HepG2 (cell line): Measurements from ENCODE around the gene ANXA11. TPM values are rescaled to one million over a fixed set of nuclear protein-coding genes. Genes with fewer than 3 reads are reported as not detected.

Experiments
- ATAC-seq: fragments of 200-7000 bp; cut with Tn5 transposase; 3 replicates; pipeline ENCODE4 v1.9.1; 2020; ENCODE audit warnings: mild to moderate bottlenecking, moderate library complexity
- BruUV-seq: library from RNA; stranded (reverse); fragments of 400-500 nt; replicated peaks from 2 replicates; lab custom pipeline; 2021; lab: Mats Ljungman, UMichigan
- CTCF ChIA-PET: fragments of 300-600 bp; formaldehyde crosslinking; extraction: SDS; loops from one replicate; lab custom pipeline; 2021; ENCODE audit warnings: low total read pairs, inconsistent platforms, low intra/inter-chr PET ratio; lab: Yijun Ruan, JAX
- POLR2A ChIA-PET: fragments of 350-600 bp; sonication (Branson Sonifier 250); formaldehyde crosslinking; loops from one replicate; lab custom pipeline; 2020; ENCODE audit warnings: antibody characterized with exemption, inconsistent platforms; lab: Yijun Ruan, JAX
- DNase-seq: peaks from one replicate; pipeline ENCODE4 v3.0.0-alpha.2; 2015; ENCODE audit warnings: low spot score
- FAIRE-seq: peaks from 3 replicates; lab custom pipeline; 2011; peaks lifted over from hg19 to GRCh38; lab: Jason Lieb, UNC
- H2AFZ ChIP-seq: one replicate; pipeline ENCODE4 v1.6.1; 2011; ENCODE audit warnings: low read length, inconsistent platforms
- H3K27ac ChIP-seq: fragments of 300-600 bp; 3 replicates; pipeline ENCODE4 v1.8.0; 2011; ENCODE audit warnings: mixed run types, mild to moderate bottlenecking, mixed read lengths, low read length, inconsistent platforms; ENCODE audit not compliant: insufficient read depth; ENCODE audit errors: extremely low read length
- H3K27me3 ChIP-seq, 2 experiments: fragments of 200-600 bp in 1 of 2; 2 replicates in 1 of 2; 3 replicates in 1 of 2; pipeline versions ENCODE4 v1.6.0 to v1.8.0; 2011; ENCODE audit warnings: low read length in 2 of 2, mild to moderate bottlenecking in 2 of 2, moderate library complexity in 2 of 2, inconsistent platforms in 1 of 2; ENCODE audit not compliant: insufficient read depth in 2 of 2, control insufficient read depth in 1 of 2
- H3K36me3 ChIP-seq, 2 experiments: fragments of 200-600 bp in 1 of 2; replicated peaks in 1 of 2; 2 replicates in 1 of 2; 3 replicates in 1 of 2; pipeline versions ENCODE4 v1.5.1 to v1.8.0; 2011; ENCODE audit warnings: low read length in 2 of 2, inconsistent platforms in 1 of 2; ENCODE audit not compliant: insufficient read depth in 2 of 2, control insufficient read depth in 1 of 2
- H3K4me1 ChIP-seq: 2 replicates; pipeline ENCODE4 v1.5.1; 2012; ENCODE audit warnings: low read length, inconsistent platforms; ENCODE audit not compliant: insufficient read depth
- H3K4me2 ChIP-seq: 2 replicates; pipeline ENCODE4 v1.6.0; 2011; ENCODE audit warnings: low read depth, low read length, inconsistent platforms
- H3K4me3 ChIP-seq, 3 experiments: fragments of 200-600 bp in 1 of 3; sonication (generic), shearing (Covaris generic) in 1 of 3; replicated peaks in 1 of 3; 2 replicates each; pipeline ENCODE4 v1.5.1; 2011 to 2016; ENCODE audit warnings: low read length in 3 of 3, inconsistent platforms in 2 of 3, low read depth in 2 of 3, mild to moderate bottlenecking in 2 of 3, control low read depth in 1 of 3, mixed read lengths in 1 of 3; ENCODE audit not compliant: insufficient read depth in 1 of 3
- H3K79me2 ChIP-seq: one replicate; pipeline ENCODE4 v1.6.1; 2011; ENCODE audit warnings: low read length, inconsistent platforms; ENCODE audit not compliant: insufficient read depth
- H3K9ac ChIP-seq: 2 replicates; pipeline ENCODE4 v1.6.0; 2011; ENCODE audit warnings: mild to moderate bottlenecking, low read depth, low read length, inconsistent platforms; ENCODE audit not compliant: insufficient read depth
- H3K9me3 ChIP-seq: 2 replicates; pipeline ENCODE4 v1.5.1; 2012; ENCODE audit warnings: mild to moderate bottlenecking, low read length
- H4K20me1 ChIP-seq: 2 replicates; pipeline ENCODE4 v1.6.0; 2011; ENCODE audit warnings: inconsistent platforms, mild to moderate bottlenecking, low read length, moderate library complexity; ENCODE audit not compliant: insufficient read depth
- FOXA3 ChIP-seq: IDR thresholded peaks from 2 replicates; pipeline ENCODE4 v1.6.1; 2016; ENCODE audit warnings: missing genetic modification reagents, missing compliant biosample characterization
- PHB2 ChIP-seq: fragments of 450-650 bp; IDR thresholded peaks from 2 replicates; pipeline ENCODE4 v1.6.1; 2018; ENCODE audit not compliant: partially characterized antibody
- SMAD9 ChIP-seq: sonication (generic); formaldehyde crosslinking; IDR thresholded peaks from 2 replicates; pipeline ENCODE4 v1.5.1; 2020; ENCODE audit warnings: mild to moderate bottlenecking, missing genetic modification reagents
- ZBTB33 ChIP-seq: sonication (generic); formaldehyde crosslinking; IDR thresholded peaks from 2 replicates; pipeline ENCODE4 v1.4.0; 2020; ENCODE audit warnings: missing genetic modification reagents
- ZFP90 ChIP-seq: sonication (generic); formaldehyde crosslinking; IDR thresholded peaks from 2 replicates; pipeline ENCODE4 v1.8.0; 2022; ENCODE audit warnings: missing genetic modification reagents, mild to moderate bottlenecking, inconsistent platforms, borderline replicate concordance
- ZNF572 ChIP-seq: sonication (generic); formaldehyde crosslinking; IDR thresholded peaks from 2 replicates; pipeline ENCODE4 v1.5.1; 2020; ENCODE audit warnings: mild to moderate bottlenecking, missing genetic modification reagents
- ZNF768 ChIP-seq: sonication (generic); formaldehyde crosslinking; IDR thresholded peaks from 2 replicates; pipeline ENCODE4 v1.4.0; 2020; ENCODE audit warnings: missing genetic modification reagents
- whole genome bisulfite sequencing: methylation state at CpG from one replicate; pipeline ENCODE4 v1.1.6; 2017; ENCODE audit warnings: low lambda C conversion rate; 5-methylcytosine and 5-hydroxymethylcytosine counted together
- in situ Hi-C: cut with HindIII; loops from 2 replicates; pipeline ENCODE4 v1.10.0; 2017; ENCODE audit warnings: low pct_unique_long_range_greater_than_20kb; ENCODE audit not compliant: extremely low pct_ligation_motif_present
- intact Hi-C: fragments of 100-400 bp; cut with micrococcal nuclease; formaldehyde crosslinking; loops from one replicate; pipeline ENCODE4 v1.10.0; 2022; ENCODE audit not compliant: unreplicated experiment
- polyA plus RNA-seq, 8 experiments: library from polyadenylated mRNA; depleted of rRNA in 3 of 8; stranded (reverse) in 7 of 8; unstranded in 1 of 8; fragments of >200 nt; fragmentation: Illumina TruSeq in 4 of 8; extraction: Trizol in 4 of 8; gene quantifications; 2 replicates each; pipeline versions ENCODE4 v1.2.1 to v1.2.3, GENCODE V29; 2011 to 2016; ENCODE audit warnings: low read depth in 4 of 8, missing spikeins in 1 of 8, mixed read lengths in 1 of 8; ENCODE audit not compliant: insufficient read depth in 1 of 8
- total RNA-seq, 5 experiments: library from RNA; depleted of rRNA; stranded (reverse); fragments of >200 nt; fragmentation: Illumina TruSeq; extraction: Trizol; gene quantifications; 2 replicates each; pipeline ENCODE4 v1.2.3, GENCODE V29; 2016; ENCODE audit warnings: low read depth in 1 of 5

Gene ANXA11
- total and polyA plus RNA-seq, 2 of the 13 experiments (the other 11 are each of a cell fraction or from before 2014, with no cell fraction given) = 30.6 to 51.5 TPM

- no peak overlapping the region for H3K27ac ChIP-seq
- CTCF ChIA-PET = no interaction called here
Observed at GRCh38 chr10:80188713-80189112, 16.6 kb downstream of the ANXA11 start.

GRCh38 chr10:80187465-80188409 lies 17.6 kb downstream of the ANXA11 start:
- no peaks in the 10 kb centered on the region for H3K9me3 ChIP-seq
- H3K36me3 ChIP-seq = no peaks in the 10 kb centered on the region
- H3K79me2 ChIP-seq = peaks cover 39% of the 10 kb centered on the region
- CTCF ChIA-PET = no interaction called here
- H3K9ac ChIP-seq = no peak overlapping the region
- DNase-seq (peak; percentile 13), FAIRE-seq (no peak)
- peaks cover 8% of the 10 kb centered on the region for H4K20me1 ChIP-seq
- H3K4me2 ChIP-seq = no peak overlapping the region
- WGBS = 91% methylated on average over 16 of the region's 16 CpGs
- H3K27me3 ChIP-seq = no peaks in the 10 kb centered on the region
- POLR2A ChIA-PET = no interaction called here
- in situ Hi-C loops (no loop called here), intact Hi-C loops (no loop called here)
- TF ChIP-seq FOXA3 (CRISPR knock-in tag) = 0 out of 2 replicates have a peak, but pooled peaks have one; percentile 13
- TF ChIP-seq ZNF572 (CRISPR knock-in tag) = no peak
- TF ChIP-seq ZNF768 = peak; percentile 31; the same call in 1 of the 2 replicates
- no peak for TF ChIP-seq ZFP90 (CRISPR knock-in tag)
- peak; percentile 91 for TF ChIP-seq ZBTB33 (CRISPR knock-in tag)
- TF ChIP-seq, all 625 proteins: peak for 3
- no peak overlapping the region for H2AFZ ChIP-seq
- BruUV-seq = no TSS peak
- peak; percentile 34; the same call in 1 of the 3 replicates for ATAC-seq
- no peak overlapping the region for H3K4me3 ChIP-seq
- peaks cover 20% of the 10 kb centered on the region; the same call in 1 of the 2 replicates for H3K4me1 ChIP-seq
- no peak overlapping the region for H3K27ac ChIP-seq

More at GRCh38 chr10:80188713-80189112, 16.6 kb downstream of the ANXA11 start:
- peaks cover 38% of the 10 kb centered on the region for H3K79me2 ChIP-seq
- DNase-seq = no peak
- POLR2A ChIA-PET = no interaction called here
- 95% methylated on average over 9 of the region's 9 CpGs for WGBS
- no TSS peak for BruUV-seq
- no peak overlapping the region for H3K4me2 ChIP-seq
- no peaks in the 10 kb centered on the region for H3K9me3 ChIP-seq
- no peak overlapping the region for H2AFZ ChIP-seq
- peaks cover 8% of the 10 kb centered on the region for H4K20me1 ChIP-seq
- H3K9ac ChIP-seq = no peak overlapping the region
- H3K4me1 ChIP-seq = peaks cover 20% of the 10 kb centered on the region; the same call in 1 of the 2 replicates
- ATAC-seq = no peak
- in situ Hi-C loops = no loop called here
- FAIRE-seq = no peak
- intact Hi-C loops = no loop called here
- H3K4me3 ChIP-seq = no peak overlapping the region
- H3K27me3 ChIP-seq = no peaks in the 10 kb centered on the region
- no peaks in the 10 kb centered on the region for H3K36me3 ChIP-seq
- TF ChIP-seq PHB2 = no peak
- TF ChIP-seq SMAD9 (CRISPR knock-in tag) = no peak
